GM23338 (cell line): ENCODE data around the gene TCF7L1.

ENCODE experiments used
- CTCF ChIP-seq, 2 experiments: fragments of 200-600 bp in 1 of 2; sonication (generic) in 1 of 2; conservative IDR thresholded peaks; 2 replicates each; pipeline versions ENCODE4 v1.5.1 to v1.6.1; 2016 to 2017; ENCODE audit warnings: antibody characterized with exemption in 2 of 2, low read depth in 2 of 2, mild to moderate bottlenecking in 2 of 2, moderate library complexity in 1 of 2
- ETS1 ChIP-seq: IDR thresholded peaks from 2 replicates; pipeline ENCODE4 v1.6.1; 2016; ENCODE audit warnings: antibody characterized with exemption
- EZH2phosphoT487 ChIP-seq: fragments of 200-600 bp; sonication (generic); IDR thresholded peaks from one replicate; pipeline ENCODE4 v1.8.1; 2018; ENCODE audit warnings: antibody characterized with exemption; ENCODE audit not compliant: unreplicated experiment
- POLR2AphosphoS5 ChIP-seq: IDR thresholded peaks from 2 replicates; pipeline ENCODE4 v1.6.1; 2016; ENCODE audit warnings: antibody characterized with exemption, low read depth
- REST ChIP-seq: IDR thresholded peaks from one replicate; pipeline ENCODE4 v1.6.1; 2018; ENCODE audit warnings: antibody characterized with exemption; ENCODE audit not compliant: unreplicated experiment
- STAT1 ChIP-seq: IDR thresholded peaks from one replicate; pipeline ENCODE4 v1.6.1; 2016; ENCODE audit warnings: antibody characterized with exemption; ENCODE audit not compliant: unreplicated experiment
- ZNF114 ChIP-seq: fragments of 250-450 bp; sonication (Bioruptor Pico); IDR thresholded peaks from 2 replicates; pipeline ENCODE4 v1.5.0; 2020; ENCODE audit warnings: mild to moderate bottlenecking, moderate library complexity

- TF ChIP-seq EZH2phosphoT487 = no peak
- TF ChIP-seq CTCF (conservative IDR thresholded peaks at IDR 0.05; ENCODE audit: low read depth in 2 of 2) = no peak
- no peak for TF ChIP-seq POLR2AphosphoS5
- TF ChIP-seq ZNF114 (CRISPR knock-in tag) = no peak
- TF ChIP-seq ETS1 = no peak
- TF ChIP-seq REST = no peak
- TF ChIP-seq STAT1 = no peak
Observed at GRCh38 chr2:85178980-85179411, 45.8 kb downstream of the TCF7L1 start.
